Ascending aorta (tissue), 2 donors: Measurements from ENCODE around the gene FARS2. TPM values are rescaled to one million over a fixed set of nuclear protein-coding genes. Genes with fewer than 3 reads are reported as not detected.

Experiments
- DNase-seq, 2 donors: peaks; one replicate each; pipeline ENCODE4 v3.0.0-alpha.2; 2019; ENCODE audit warnings: low spot score in 2 of 2
- H3K27ac ChIP-seq, 2 donors: fragments of 200-600 bp; sonication (generic); one replicate each; pipeline ENCODE4 v1.5.1; 2016 to 2017; ENCODE audit warnings: mild to moderate bottlenecking in 1 of 2
- H3K27me3 ChIP-seq: fragments of 200-600 bp; sonication (generic); one replicate; pipeline ENCODE4 v1.5.1; 2017
- H3K36me3 ChIP-seq, 2 donors: fragments of 200-600 bp; sonication (generic); one replicate each; pipeline ENCODE4 v1.5.1; 2016
- H3K4me1 ChIP-seq, 2 donors: fragments of 200-600 bp; sonication (generic); one replicate each; pipeline ENCODE4 v1.5.1; 2016 to 2017; ENCODE audit warnings: mild to moderate bottlenecking in 1 of 2
- H3K4me3 ChIP-seq, 2 donors: fragments of 200-600 bp; sonication (generic); one replicate each; pipeline ENCODE4 v1.5.1; 2016 to 2017; ENCODE audit warnings: mild to moderate bottlenecking in 1 of 2
- H3K9me3 ChIP-seq, 2 donors: fragments of 200-600 bp; sonication (generic); one replicate each; pipeline ENCODE4 v1.5.1; 2016
- CTCF ChIP-seq, 3 experiments: fragments of 200-600 bp in 2 of 3; fragments of 450-650 bp in 1 of 3; sonication (generic) in 2 of 3; IDR thresholded peaks; one replicate each; pipeline ENCODE4 v1.5.1; 2016 to 2019; ENCODE audit warnings: antibody characterized with exemption in 3 of 3, mild to moderate bottlenecking in 1 of 3, moderate library complexity in 1 of 3
- intact Hi-C: fragments of 100-400 bp; cut with DNase I; formaldehyde crosslinking; loops from one replicate; pipeline ENCODE4 v1.15.1; 2023
- total RNA-seq: library from RNA; depleted of rRNA; stranded (reverse); fragments of >200 nt; gene quantifications from one replicate; pipeline ENCODE4 v1.1.0, GENCODE V29; 2016

Gene FARS2
- total RNA-seq, 1 donor from 2014 or later = 17.6 TPM

- no peak overlapping the region for H3K27ac ChIP-seq
- TF ChIP-seq CTCF (IDR thresholded peaks at IDR 0.05) = no peak
- H3K4me1 ChIP-seq = no peaks in the 10 kb centered on the region
- H3K4me3 ChIP-seq = no peak overlapping the region
- intact Hi-C loops = no loop called here
- peaks cover 0 to 10% of the 10 kb centered on the region in 2 donors for H3K9me3 ChIP-seq
- no peak for DNase-seq
- H3K27me3 ChIP-seq = no peaks in the 10 kb centered on the region
- peaks cover 0 to 11% of the 10 kb centered on the region in 2 donors for H3K36me3 ChIP-seq
These were observed 63.9 kb downstream of the FARS2 start for GRCh38 chr6:5325173-5325572.

- TF ChIP-seq CTCF (IDR thresholded peaks at IDR 0.05) = no peak
- no peak for DNase-seq
- Histone ChIP-seq H3K27me3 (no peaks in the 10 kb centered on the region), H3K9me3 (peaks cover 0 to 10% of the 10 kb centered on the region in 2 donors), H3K4me3 (no peak overlapping the region), H3K27ac (no peak overlapping the region), H3K36me3 (peaks cover 0 to 11% of the 10 kb centered on the region in 2 donors), H3K4me1 (no peaks in the 10 kb centered on the region)
- intact Hi-C loops = no loop called here
These were observed 64.8 kb downstream of the FARS2 start for GRCh38 chr6:5326022-5326641.

GRCh38 chr6:5328800-5329199 is 67.5 kb downstream of the FARS2 start:
- Histone ChIP-seq H3K4me1 (peaks cover 0 to under 1% of the 10 kb centered on the region in 2 donors), H3K27ac (no peak overlapping the region), H3K27me3 (no peaks in the 10 kb centered on the region), H3K36me3 (peaks cover 0 to 11% of the 10 kb centered on the region in 2 donors), H3K9me3 (peaks cover 0 to 5% of the 10 kb centered on the region in 2 donors), H3K4me3 (no peak overlapping the region)
- no peak for TF ChIP-seq CTCF (IDR thresholded peaks at IDR 0.05)
- intact Hi-C loops = no loop called here
- DNase-seq = no peak

- intact Hi-C loops = no loop called here
- H3K4me3 ChIP-seq = no peak overlapping the region
- H3K27me3 ChIP-seq = no peaks in the 10 kb centered on the region
- H3K9me3 ChIP-seq = no peaks in the 10 kb centered on the region
- no peaks in the 10 kb centered on the region for H3K36me3 ChIP-seq
- H3K4me1 ChIP-seq = peaks cover 0 to 10% of the 10 kb centered on the region in 2 donors
- no peak for DNase-seq
- H3K27ac ChIP-seq = no peak overlapping the region
- no peak for TF ChIP-seq CTCF (IDR thresholded peaks at IDR 0.05)
These were observed 70.6 kb downstream of the FARS2 start for GRCh38 chr6:5331845-5332442.

- Histone ChIP-seq H3K9me3 (no peaks in the 10 kb centered on the region), H3K27me3 (no peaks in the 10 kb centered on the region), H3K4me1 (peaks cover 0 to 10% of the 10 kb centered on the region in 2 donors), H3K4me3 (no peak overlapping the region), H3K27ac (no peak overlapping the region), H3K36me3 (no peaks in the 10 kb centered on the region)
- intact Hi-C loops = no loop called here
- TF ChIP-seq CTCF (IDR thresholded peaks at IDR 0.05) = no peak
- no peak for DNase-seq
These were observed 72.3 kb downstream of the FARS2 start for GRCh38 chr6:5333658-5334057.
